ENCODE results near the gene CCSER1.

- TF ChIP-seq CTCF (IDR thresholded peaks at IDR 0.05; ENCODE audit: insufficient read depth, low read length, poor library complexity, severe bottlenecking) (no peak), EZH2phosphoT487 (conservative IDR thresholded peaks at IDR 0.05; ENCODE audit: low read length) (no peak)
Measured at GRCh38 chr4:90495936-90496335, 368.7 kb downstream of the CCSER1 start.

Measured in SU-DHL-6 (cell line).